GM19468 (cell line): ENCODE data around the gene WDFY3.

Source experiments
- ATAC-seq: cut with Tn5 transposase; IDR thresholded peaks from one replicate; pipeline ENCODE4 v1.9.1; 2021; ENCODE audit warnings: mild to moderate bottlenecking, moderate library complexity, moderate number of reproducible peaks; ENCODE audit not compliant: unreplicated experiment; ENCODE audit errors: extremely low read depth

The WDFY3 gene

DNA sequence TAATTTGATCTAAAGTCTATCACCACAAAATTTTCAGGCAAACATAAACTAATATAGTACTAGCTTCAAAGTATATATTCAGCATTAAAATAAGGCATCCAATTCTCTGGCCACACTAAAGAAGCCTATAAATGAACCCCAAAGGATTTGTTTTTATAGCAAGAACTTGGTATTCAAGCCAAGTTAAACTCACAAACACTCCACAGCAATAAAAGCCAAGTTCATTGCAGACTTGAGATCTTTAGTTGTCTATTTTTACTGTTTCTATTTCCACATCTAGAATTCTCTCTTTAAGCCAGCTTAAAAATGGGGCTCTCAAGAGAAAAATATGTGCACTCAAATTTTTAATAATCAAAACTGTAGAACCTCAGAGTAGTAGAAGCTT is 51.1 kb downstream of the WDFY3 start:
- ATAC-seq = no peak

GRCh38 chr4:84914686-84915395 is 51.6 kb downstream of the WDFY3 start:
- no peak for ATAC-seq

- no peak for ATAC-seq
Measured at GRCh38 chr4:84913176-84913575, 53.3 kb downstream of the WDFY3 start.

DNA sequence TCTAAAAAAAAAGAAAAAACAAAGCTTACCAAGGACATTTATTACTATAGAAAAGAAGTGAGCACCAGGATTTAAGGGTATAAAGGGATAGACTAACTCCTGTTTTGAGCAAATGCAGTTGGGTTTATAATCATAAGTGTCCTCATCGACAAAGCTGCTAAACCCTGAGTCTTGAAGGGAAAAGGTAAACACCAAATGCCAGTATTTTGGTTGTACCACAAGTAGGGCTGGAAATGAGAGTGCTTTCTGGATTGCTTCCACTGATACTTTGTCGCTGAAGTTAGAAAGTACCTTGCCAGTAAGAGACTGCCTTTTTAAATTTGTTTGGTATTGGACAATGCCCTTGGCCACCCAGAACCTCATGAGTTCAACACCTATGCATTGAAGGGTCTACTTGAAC is 53.7 kb downstream of the WDFY3 start:
- no peak for ATAC-seq

DNA sequence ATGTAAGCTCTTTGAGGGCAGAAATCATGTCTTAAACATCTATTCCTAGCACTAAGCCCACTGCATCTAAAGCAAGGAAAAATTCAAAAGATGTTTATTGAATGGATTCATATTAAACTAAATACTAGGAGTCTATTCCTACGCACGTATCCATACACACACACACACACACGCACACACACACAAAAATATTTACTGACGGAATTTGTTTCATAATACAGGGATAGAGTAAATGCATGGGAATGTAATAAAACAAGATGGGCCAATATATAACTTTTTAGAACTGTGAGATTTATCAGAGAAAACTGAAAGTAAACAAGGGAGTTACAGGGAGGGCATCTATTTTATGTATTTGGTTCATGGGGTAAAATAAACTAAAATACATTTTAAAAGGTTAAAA is 57.6 kb downstream of the WDFY3 start:
- ATAC-seq = no peak

- ATAC-seq = no peak
Measured at GRCh38 chr4:84907145-84907544, 59.3 kb downstream of the WDFY3 start.

DNA sequence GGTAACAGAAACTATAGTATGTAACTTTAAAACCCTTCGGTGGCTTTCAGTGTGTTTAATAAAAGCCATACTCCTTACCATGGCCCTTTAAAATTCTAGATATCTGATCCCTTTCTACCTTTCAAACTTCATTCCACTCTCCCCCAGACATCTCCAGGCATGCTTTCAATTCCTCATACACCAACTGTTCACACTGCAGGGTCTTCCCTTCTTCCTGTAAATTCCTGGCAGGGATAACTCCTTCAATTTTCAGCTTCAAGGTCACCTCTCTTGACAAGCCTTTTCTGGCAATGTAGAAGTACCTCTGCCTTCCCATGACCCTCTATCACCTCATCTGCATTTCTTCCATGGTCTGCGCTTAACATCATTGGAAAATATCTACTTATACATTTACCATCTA is 60.8 kb downstream of the WDFY3 start:
- ATAC-seq = no peak

- ATAC-seq = no peak
Measured at GRCh38 chr4:84901740-84902281, 64.7 kb downstream of the WDFY3 start.

GRCh38 chr4:84901173-84901572 is 65.3 kb downstream of the WDFY3 start:
- no peak for ATAC-seq

- ATAC-seq = no peak
Measured at GRCh38 chr4:84899616-84900015, 66.9 kb downstream of the WDFY3 start.

- no peak for ATAC-seq
Measured at GRCh38 chr4:84897516-84897915, 69.0 kb downstream of the WDFY3 start.

GRCh38 chr4:84895283-84895682 is 71.2 kb downstream of the WDFY3 start:
- ATAC-seq = no peak

DNA sequence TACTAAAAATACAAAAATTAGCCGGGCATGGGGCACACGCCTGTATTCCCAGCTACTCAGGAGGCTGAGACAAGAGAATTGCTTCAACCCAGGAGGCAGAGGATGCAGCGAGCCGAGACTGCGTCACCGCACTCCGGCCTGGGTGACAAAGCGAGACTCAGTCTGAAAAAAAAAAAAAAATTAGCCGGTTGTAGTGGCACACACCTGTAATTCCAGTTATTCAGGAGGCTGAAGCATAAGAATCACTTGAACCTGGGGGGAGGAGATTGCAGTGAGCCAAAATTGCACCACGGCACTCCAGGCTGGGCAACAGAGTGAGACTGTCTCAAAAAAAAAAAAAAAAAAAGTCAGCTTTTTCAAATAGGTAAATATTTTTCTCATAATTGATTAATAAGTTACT is 71.9 kb downstream of the WDFY3 start:
- ATAC-seq = no peak

DNA sequence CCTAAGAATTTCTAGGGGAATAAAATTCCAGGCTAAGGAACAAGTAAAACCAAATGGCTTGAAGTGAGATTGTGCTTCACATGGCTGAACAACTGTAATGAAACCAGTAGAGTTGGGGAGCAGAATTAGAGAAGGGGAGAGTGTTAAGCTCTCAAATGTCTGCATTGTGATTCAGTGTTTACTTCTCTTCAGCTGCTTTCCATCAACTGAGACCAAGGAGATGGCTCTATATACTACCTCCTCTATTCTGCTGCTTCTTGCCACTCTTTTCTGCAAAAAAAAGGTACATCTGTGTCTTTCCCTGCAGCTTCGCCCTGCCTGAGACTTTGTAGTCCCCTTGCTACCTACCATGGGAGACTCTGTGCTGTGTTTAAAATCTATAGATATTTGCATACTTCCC is 73.5 kb downstream of the WDFY3 start:
- ATAC-seq = no peak

DNA sequence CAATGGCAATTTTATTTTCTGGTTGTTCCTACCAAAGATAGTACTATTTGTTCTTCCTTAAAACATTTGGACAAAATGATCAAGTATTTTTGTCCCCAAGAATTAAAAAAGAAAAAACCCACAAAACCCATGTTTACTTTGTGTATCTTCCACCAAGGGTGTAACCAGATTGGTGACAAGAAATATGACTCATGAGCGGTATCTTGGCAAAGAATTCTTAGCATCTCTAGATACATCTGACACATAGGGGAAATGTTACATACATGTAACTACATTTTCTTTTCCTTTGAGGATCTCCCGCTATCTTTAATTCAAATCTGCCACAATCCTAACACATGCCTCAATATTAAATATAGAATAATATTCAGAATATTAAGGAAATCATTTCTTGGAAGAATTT is 78.7 kb downstream of the WDFY3 start:
- ATAC-seq = no peak

DNA sequence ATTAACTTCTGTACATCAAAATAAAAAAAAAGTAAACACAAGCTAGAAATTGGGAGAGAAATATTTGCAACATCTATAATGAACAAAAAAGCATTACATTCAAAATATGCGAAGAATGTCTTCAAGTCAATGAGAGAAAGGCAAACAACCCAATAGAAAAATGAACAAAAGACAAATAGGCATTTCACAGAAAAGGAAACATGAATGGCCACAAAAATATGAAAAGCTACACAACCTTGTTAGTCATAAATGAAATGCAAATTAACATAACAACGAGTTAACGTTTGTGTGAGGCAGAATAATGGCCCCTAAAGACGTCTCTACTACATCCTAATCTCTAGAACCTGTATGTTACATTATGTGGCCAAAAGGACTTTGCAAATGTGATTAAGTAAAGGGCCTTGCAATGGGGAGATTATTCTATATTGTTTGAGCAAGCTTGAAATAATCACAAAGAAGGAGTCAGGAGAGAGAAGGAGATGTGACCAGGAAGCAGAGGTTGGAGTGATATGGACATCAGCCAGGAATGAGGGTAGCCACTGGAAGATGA is 86.8 kb downstream of the WDFY3 start:
- ATAC-seq = no peak

- ATAC-seq = no peak
Measured at GRCh38 chr4:84878546-84878945, 87.9 kb downstream of the WDFY3 start.

DNA sequence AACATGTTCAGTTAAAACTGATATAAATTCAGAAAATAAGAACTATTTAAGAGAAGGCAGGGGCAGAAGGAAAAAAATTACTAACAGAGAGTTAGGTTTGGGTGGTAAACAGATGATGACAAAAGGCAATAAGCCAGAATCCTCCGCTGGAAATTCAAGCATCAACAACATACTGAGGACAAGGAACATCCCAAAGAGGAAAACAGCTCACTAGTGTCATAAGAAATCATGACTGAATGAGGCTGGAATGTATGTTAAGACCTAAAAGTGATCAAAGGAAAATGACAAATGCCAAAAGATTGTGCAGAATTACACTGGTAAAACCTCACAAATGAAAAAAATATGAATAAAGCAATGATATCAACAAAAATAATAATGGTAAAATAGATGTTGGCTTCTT is 88.4 kb downstream of the WDFY3 start:
- no peak for ATAC-seq

GRCh38 chr4:84877051-84877833 is 89.2 kb downstream of the WDFY3 start:
- ATAC-seq = no peak

DNA sequence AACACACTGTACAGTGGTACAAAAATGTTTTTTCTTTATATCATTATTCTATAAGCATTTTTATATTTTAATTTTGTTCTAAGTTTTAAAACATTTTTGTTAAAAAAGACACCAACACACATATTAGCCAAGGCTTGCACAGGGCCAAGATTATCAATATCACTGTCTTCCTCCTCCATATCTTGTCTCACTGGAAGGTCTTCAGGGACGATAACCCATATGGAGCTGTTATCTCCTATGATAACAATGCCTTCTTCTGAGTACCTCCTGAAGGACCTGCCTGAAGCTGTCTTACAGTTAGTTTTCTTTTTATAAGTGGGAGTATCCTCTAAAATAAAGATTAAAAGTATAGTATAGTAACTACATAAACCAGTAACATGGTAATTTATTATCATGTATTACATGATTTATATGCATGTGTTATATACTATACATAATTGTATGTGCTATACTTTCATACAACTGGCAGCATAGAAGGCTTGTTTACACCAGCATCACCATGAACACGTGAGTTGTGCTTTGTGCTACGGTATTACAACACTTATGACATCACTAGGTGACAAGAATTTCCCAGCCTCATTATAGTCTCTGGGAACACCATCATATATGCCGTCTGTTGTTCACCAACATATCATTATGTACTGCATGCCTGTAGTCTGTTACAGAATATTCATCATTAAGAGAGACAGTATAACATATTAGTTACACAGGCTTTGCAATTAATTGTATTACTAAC is 90.7 kb downstream of the WDFY3 start:
- ATAC-seq = no peak

- ATAC-seq = no peak
Measured at GRCh38 chr4:84874619-84875018, 91.9 kb downstream of the WDFY3 start.
